Measurements from ENCODE around the gene TBC1D16.

GRCh38 chr17:80063830-80064585 is 28.3 kb upstream of the TBC1D16 start:
- no peak for TF ChIP-seq EZH2phosphoT487 (IDR thresholded peaks at IDR 0.05; ENCODE audit: insufficient read depth, low read depth)
- no peak for TF ChIP-seq EZH2 (IDR thresholded peaks at IDR 0.05; ENCODE audit: insufficient read depth, poor library complexity, severe bottlenecking)

Measured in GM23248 (cell line).